ENCODE results near the gene GAST. TPM values are rescaled to one million over a fixed set of nuclear protein-coding genes. Genes with fewer than 3 reads are reported as not detected.

The GAST gene
- total RNA-seq, 4 donors from 2014 or later: not detected

DNA sequence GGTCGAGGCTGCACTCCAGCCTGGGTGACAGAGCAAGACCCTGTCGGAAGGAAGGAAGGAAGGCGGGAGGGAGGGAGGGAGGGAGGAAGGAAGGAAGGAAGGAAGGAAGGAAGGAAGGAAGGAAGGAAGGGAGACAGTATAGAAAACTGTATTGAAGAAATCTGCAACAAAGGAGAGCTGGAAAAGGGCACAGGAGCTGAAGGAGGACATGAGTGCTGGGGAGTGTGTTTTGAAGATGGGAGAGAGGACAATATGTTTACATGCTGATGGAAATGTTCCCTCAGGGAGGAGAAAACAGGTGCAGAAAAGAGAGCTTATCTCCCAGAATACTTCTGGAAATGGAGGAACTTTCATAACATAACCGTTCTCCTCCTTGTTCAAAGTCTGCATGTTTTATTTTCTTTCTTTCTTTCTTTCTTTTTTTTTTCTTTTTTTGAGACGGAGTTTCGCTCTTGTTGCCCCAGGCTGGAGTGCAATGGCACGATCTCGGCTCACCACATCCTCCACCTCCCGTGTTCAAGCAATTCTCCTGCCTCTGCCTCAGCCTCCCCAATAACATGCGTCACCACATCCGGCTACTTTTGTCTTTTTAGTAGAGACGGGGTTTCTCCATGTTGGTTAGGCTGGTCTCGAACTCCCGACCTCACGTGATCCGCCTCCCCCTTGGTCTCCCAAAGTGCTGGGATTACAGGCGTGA lies 25.0 kb downstream of the GAST start:
- WGBS, 2 donors: 35 to 39% methylated on average over 17 of the region's 17 CpGs
- intact Hi-C loops (cut with DNase I): no loop called here
- DNase-seq: no peak
- no peaks in the 10 kb centered on the region for H3K36me3 ChIP-seq
- no peaks in the 10 kb centered on the region for H3K9me3 ChIP-seq
- H3K4me1 ChIP-seq: peaks cover 18 to 53% (median 28%) of the 10 kb centered on the region in 3 donors
- no peak overlapping the region for H3K4me3 ChIP-seq
- peaks cover 5 to 58% (median 13%) of the 10 kb centered on the region in 4 donors for H3K27me3 ChIP-seq
- H3K27ac ChIP-seq: no peak overlapping the region
- TF ChIP-seq POLR2A (IDR thresholded peaks at IDR 0.05) (no peak), CTCF (IDR thresholded peaks at IDR 0.05) (no peak)

- peaks cover 18 to 53% (median 28%) of the 10 kb centered on the region in 3 donors for H3K4me1 ChIP-seq
- 15 to 27% methylated on average over 4 to 5 of the region's 5 CpGs for WGBS, 2 donors
- no peak for TF ChIP-seq CTCF (IDR thresholded peaks at IDR 0.05)
- TF ChIP-seq POLR2A (IDR thresholded peaks at IDR 0.05): no peak
- DNase-seq: no peak
- H3K36me3 ChIP-seq: no peaks in the 10 kb centered on the region
- H3K4me3 ChIP-seq: no peak overlapping the region
- H3K9me3 ChIP-seq: no peaks in the 10 kb centered on the region
- H3K27ac ChIP-seq: no peak overlapping the region
- H3K27me3 ChIP-seq: peaks cover 5 to 53% (median 13%) of the 10 kb centered on the region in 4 donors
- intact Hi-C loops (cut with DNase I): loop anchor here (2.0 kb wide), 1 partner anchor 65 kb away; no protein-coding TSS in a partner anchor
These were observed 25.5 kb downstream of the GAST start for GRCh38 chr17:41737680-41738023.

DNA sequence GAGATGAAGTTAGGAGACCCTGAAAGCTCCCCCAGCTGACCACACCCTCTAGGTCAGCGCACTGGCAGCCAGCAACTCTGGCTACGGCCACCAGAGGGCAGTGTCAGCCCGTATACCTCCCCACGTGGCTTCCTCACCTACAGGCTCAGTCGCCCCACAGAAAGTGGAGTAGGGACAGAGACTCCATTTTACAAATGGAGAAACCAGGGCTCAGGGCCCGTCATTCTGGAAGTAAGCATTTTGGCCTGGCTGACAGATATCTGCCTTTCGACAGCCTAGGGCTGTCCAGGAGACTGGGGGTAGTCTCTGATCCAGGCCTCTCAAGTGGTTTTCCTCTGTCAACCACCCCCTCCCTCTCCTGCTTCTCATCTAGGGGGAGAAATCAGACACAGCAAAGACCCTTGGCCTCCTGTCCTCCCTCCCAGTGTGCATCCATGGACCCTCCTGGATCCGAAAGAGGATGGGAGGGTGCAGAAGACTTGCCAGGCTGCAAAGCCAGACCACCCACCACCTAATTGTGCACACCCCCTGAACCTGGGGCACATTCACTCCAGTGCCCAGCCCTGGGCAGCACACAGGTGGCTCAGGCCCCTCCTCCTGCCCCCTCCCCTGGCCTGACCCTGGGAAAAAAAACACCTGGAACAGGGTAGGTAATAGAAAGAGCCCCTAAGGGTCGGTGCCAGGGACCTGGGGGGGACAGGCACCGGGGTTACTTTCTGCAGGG lies 26.1 kb downstream of the GAST start:
- WGBS, 2 donors: 1 to 7% methylated on average over 2 to 7 of the region's 10 CpGs
- no peaks in the 10 kb centered on the region for H3K36me3 ChIP-seq
- H3K4me1 ChIP-seq: peaks cover 18 to 53% (median 28%) of the 10 kb centered on the region in 3 donors
- peaks cover 5 to 47% (median 13%) of the 10 kb centered on the region in 4 donors for H3K27me3 ChIP-seq
- no peak for DNase-seq
- peak overlapping the region in 1 of 4 donors; percentile 28 for H3K27ac ChIP-seq
- intact Hi-C loops (cut with DNase I): loop anchor here (2.0 kb wide), 1 partner anchor 65 kb away; no protein-coding TSS in a partner anchor
- TF ChIP-seq POLR2A (IDR thresholded peaks at IDR 0.05): no peak
- peak; percentile 91 to 99 (median 98) for TF ChIP-seq CTCF (IDR thresholded peaks at IDR 0.05)
- H3K9me3 ChIP-seq: no peaks in the 10 kb centered on the region
- H3K4me3 ChIP-seq: no peak overlapping the region

DNA sequence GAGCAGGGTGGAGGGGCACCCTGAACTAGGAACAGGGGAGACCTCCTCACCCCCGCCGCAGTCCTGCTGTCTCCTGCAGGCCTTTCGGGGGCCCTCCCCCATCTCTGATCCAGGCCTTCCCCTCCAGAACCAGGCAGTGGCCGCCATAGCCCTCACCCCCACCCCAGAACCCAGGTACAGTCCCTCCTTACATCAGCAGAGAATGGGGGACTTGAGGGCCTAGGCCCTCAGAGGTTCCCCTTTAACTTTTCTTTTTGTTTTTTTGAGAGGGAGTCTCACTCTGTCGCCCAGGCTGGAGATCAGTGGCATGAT lies 26.6 kb downstream of the GAST start:
- Histone ChIP-seq H3K4me1 (peaks cover 16 to 48% (median 24%) of the 10 kb centered on the region in 3 donors), H3K36me3 (no peaks in the 10 kb centered on the region), H3K9me3 (no peaks in the 10 kb centered on the region), H3K27me3 (peaks cover 1 to 41% (median 9%) of the 10 kb centered on the region in 4 donors), H3K27ac (no peak overlapping the region), H3K4me3 (no peak overlapping the region)
- 100% methylated on average over 5 of the region's 5 CpGs; no CpG with 5 or more reads in 1 of the 2 donors for WGBS, 2 donors
- TF ChIP-seq CTCF (IDR thresholded peaks at IDR 0.05): no peak
- no peak for TF ChIP-seq POLR2A (IDR thresholded peaks at IDR 0.05)
- DNase-seq: no peak
- intact Hi-C loops (cut with DNase I): loop anchor here (2.0 kb wide), 1 partner anchor 64 kb away; no protein-coding TSS in a partner anchor

Measured in esophagus squamous epithelium (tissue), 5 donors.